GM23248 (cell line): ENCODE data around the gene ENTREP3. TPM values are rescaled to one million over a fixed set of nuclear protein-coding genes. Genes with fewer than 3 reads are reported as not detected.

Source experiments
- DNase-seq: peaks from one replicate; pipeline ENCODE4 v3.0.0-alpha.2; 2015
- H2AFZ ChIP-seq: fragments of 200-600 bp; sonication (generic); 2 replicates; pipeline ENCODE4 v1.6.1; 2016; ENCODE audit warnings: antibody characterized with exemption
- H3F3A ChIP-seq: fragments of 200-600 bp; sonication (generic); 2 replicates; pipeline ENCODE4 v1.6.1; 2016; ENCODE audit warnings: mild to moderate bottlenecking, antibody characterized with exemption, mixed run types; ENCODE audit not compliant: insufficient read depth
- H3K27ac ChIP-seq: fragments of 200-600 bp; sonication (generic); 2 replicates; pipeline ENCODE4 v1.5.1; 2016; ENCODE audit warnings: mild to moderate bottlenecking
- H3K27me3 ChIP-seq: fragments of 200-600 bp; sonication (generic); replicated peaks from 2 replicates; pipeline ENCODE4 v1.6.1; 2016; ENCODE audit warnings: mild to moderate bottlenecking; ENCODE audit not compliant: insufficient read depth
- H3K36me3 ChIP-seq: fragments of 200-600 bp; sonication (generic); 2 replicates; pipeline ENCODE4 v1.6.1; 2016; ENCODE audit warnings: low read depth, mild to moderate bottlenecking
- H3K4me1 ChIP-seq: fragments of 200-600 bp; sonication (generic); 2 replicates; pipeline ENCODE4 v1.6.1; 2016; ENCODE audit warnings: mild to moderate bottlenecking; ENCODE audit not compliant: insufficient read depth
- H3K4me2 ChIP-seq: fragments of 200-600 bp; sonication (generic); one replicate; pipeline ENCODE4 v1.6.1; 2016; ENCODE audit warnings: mild to moderate bottlenecking; ENCODE audit not compliant: unreplicated experiment
- H3K4me3 ChIP-seq: fragments of 200-600 bp; sonication (generic); 2 replicates; pipeline ENCODE4 v1.5.1; 2016; ENCODE audit warnings: mild to moderate bottlenecking
- H3K79me2 ChIP-seq: fragments of 200-600 bp; sonication (generic); 2 replicates; pipeline ENCODE4 v1.6.1; 2016; ENCODE audit warnings: mild to moderate bottlenecking; ENCODE audit not compliant: insufficient read depth
- H3K9ac ChIP-seq: fragments of 200-600 bp; sonication (generic); 2 replicates; pipeline ENCODE4 v1.6.1; 2016; ENCODE audit warnings: mild to moderate bottlenecking
- H3K9me2 ChIP-seq: fragments of 200-600 bp; sonication (generic); 2 replicates; pipeline ENCODE4 v1.6.1; 2016; ENCODE audit warnings: mixed run types, mild to moderate bottlenecking, moderate library complexity; ENCODE audit not compliant: insufficient read depth
- H3K9me3 ChIP-seq: fragments of 200-600 bp; sonication (generic); one replicate; pipeline ENCODE4 v1.6.1; 2017; ENCODE audit warnings: low read depth
- H4K20me1 ChIP-seq: fragments of 200-600 bp; sonication (generic); 2 replicates; pipeline ENCODE4 v1.6.0; 2016; ENCODE audit not compliant: insufficient read depth
- EZH2 ChIP-seq: fragments of 200-600 bp; sonication (generic); IDR thresholded peaks from 2 replicates; pipeline ENCODE4 v1.6.1; 2018; ENCODE audit warnings: antibody characterized with exemption, mild to moderate bottlenecking; ENCODE audit not compliant: insufficient read depth, poor library complexity, severe bottlenecking
- EZH2phosphoT487 ChIP-seq: fragments of 200-600 bp; sonication (generic); IDR thresholded peaks from 2 replicates; pipeline ENCODE4 v1.6.1; 2018; ENCODE audit warnings: antibody characterized with exemption, moderate library complexity, mild to moderate bottlenecking, low read depth; ENCODE audit not compliant: insufficient read depth
- WGBS, 2 experiments: methylation state at CpG; one replicate each; pipeline ENCODE4 v1.1.6; 2015 to 2017; ENCODE audit warnings: low lambda C conversion rate in 2 of 2, low coverage in 1 of 2; ENCODE audit errors: missing lambda C conversion rate in 2 of 2; 5-methylcytosine and 5-hydroxymethylcytosine counted together
- in situ Hi-C: fragments of 300-500 bp; cut with MboI; formaldehyde crosslinking; loops from 2 replicates; pipeline ENCODE4 v1.15.0; 2020
- polyA plus RNA-seq: library from polyadenylated mRNA; unstranded; fragments of >200 nt; fragmentation: Nextera tagmentation; extraction: Ambion mirVana; gene quantifications from 2 replicates; pipeline ENCODE4 v1.2.1, GENCODE V29; 2016
- total RNA-seq: library from RNA; depleted of rRNA; stranded (reverse); fragments of >200 nt; shearing (Covaris generic); gene quantifications from 2 replicates; pipeline ENCODE4 v1.2.3, GENCODE V29; 2014

The ENTREP3 gene
- total and polyA plus RNA-seq, 2 experiments from 2014 or later, result 8.0 TPM

DNA sequence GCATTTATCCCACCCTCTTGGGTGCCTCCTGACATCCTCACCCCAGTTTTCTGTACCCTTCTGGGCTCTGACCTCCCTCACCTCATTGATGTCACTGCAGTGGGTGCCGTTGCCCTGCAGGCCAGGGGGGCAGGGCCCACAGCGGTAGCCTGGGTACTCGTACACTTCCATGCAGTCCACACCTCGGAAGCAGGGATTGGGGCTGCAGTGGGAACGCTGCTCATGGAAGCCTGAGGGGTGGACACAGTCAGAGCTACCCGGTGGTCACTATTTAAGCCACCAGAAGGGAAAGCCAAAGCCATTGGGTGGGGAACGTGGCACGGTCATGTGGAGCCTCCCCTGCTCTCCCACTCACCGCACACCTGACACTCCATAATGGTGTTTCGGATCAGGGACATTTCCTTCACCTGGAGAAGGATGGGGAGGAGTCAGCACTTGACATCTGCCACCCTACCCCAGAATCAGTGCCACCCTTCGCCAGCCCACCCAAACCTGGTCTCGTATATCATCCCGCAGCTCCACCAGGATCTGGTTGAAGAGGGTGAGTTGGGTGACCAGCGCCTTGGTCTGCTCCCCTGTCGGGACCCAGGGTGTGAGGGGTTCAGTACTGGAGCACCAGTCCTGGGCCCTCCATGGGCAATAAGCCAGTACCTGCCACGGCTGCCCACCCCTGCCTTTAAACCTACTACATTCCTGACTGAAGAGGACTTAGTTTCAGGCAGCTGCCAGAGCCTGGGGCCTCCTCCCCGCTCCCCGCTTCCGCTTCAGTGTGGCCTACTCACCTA, 52.4 kb downstream of the ENTREP3 start:
- H3F3A ChIP-seq, result peaks cover 4% of the 10 kb centered on the region
- H3K27me3 ChIP-seq, result no peaks in the 10 kb centered on the region
- H3K9me2 ChIP-seq, result no peaks in the 10 kb centered on the region
- no peak overlapping the region for H3K4me3 ChIP-seq
- in situ Hi-C loops, result no loop called here
- no peaks in the 10 kb centered on the region for H3K9me3 ChIP-seq
- WGBS, 2 experiments, result 89 to 92% methylated on average over 19 of the region's 19 CpGs
- peaks cover 10% of the 10 kb centered on the region for H3K4me1 ChIP-seq
- H3K9ac ChIP-seq, result no peak overlapping the region
- DNase-seq, result no peak
- H3K79me2 ChIP-seq, result no peaks in the 10 kb centered on the region
- no peak overlapping the region for H3K4me2 ChIP-seq
- no peaks in the 10 kb centered on the region for H4K20me1 ChIP-seq
- no peak overlapping the region for H2AFZ ChIP-seq
- no peak overlapping the region for H3K27ac ChIP-seq
- no peaks in the 10 kb centered on the region for H3K36me3 ChIP-seq
- no peak for TF ChIP-seq EZH2
- TF ChIP-seq EZH2phosphoT487, result no peak

DNA sequence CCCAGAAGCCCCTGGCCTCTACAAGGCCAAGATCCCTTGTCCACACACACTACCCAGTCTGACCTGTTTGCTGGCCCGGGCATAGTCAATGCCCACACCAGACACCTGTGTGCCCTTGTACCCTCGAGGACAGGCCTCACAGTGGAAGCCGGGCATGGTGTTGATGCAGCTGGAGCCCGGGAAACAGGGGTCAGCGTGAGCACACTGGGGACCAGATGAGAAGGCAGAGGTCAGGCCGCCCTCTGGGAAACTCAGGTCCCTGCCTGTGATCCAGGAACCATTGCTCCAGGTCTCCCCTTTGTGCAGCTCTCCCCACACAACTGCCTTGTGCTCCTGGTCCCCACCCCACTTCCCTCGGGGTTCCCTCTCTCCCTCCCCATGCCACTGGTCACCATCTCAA, 53.1 kb downstream of the ENTREP3 start:
- H3K4me3 ChIP-seq, result no peak overlapping the region
- DNase-seq, result no peak
- H3K79me2 ChIP-seq, result peaks cover under 1% of the 10 kb centered on the region; the same call in 1 of the 2 replicates
- H3K27ac ChIP-seq, result no peak overlapping the region
- no peaks in the 10 kb centered on the region for H3K9me3 ChIP-seq
- H3K4me2 ChIP-seq, result no peak overlapping the region
- no peaks in the 10 kb centered on the region for H3K36me3 ChIP-seq
- H3K9me2 ChIP-seq, result no peaks in the 10 kb centered on the region
- H3F3A ChIP-seq, result no peaks in the 10 kb centered on the region
- H4K20me1 ChIP-seq, result no peaks in the 10 kb centered on the region
- H3K4me1 ChIP-seq, result peaks cover 3% of the 10 kb centered on the region; the same call in 1 of the 2 replicates
- no peak overlapping the region for H2AFZ ChIP-seq
- H3K9ac ChIP-seq, result no peak overlapping the region
- no peak for TF ChIP-seq EZH2phosphoT487
- no peak for TF ChIP-seq EZH2
- no peaks in the 10 kb centered on the region for H3K27me3 ChIP-seq
- in situ Hi-C loops, result no loop called here
- WGBS, 2 experiments, result 64 to 66% methylated on average over 7 of the region's 7 CpGs

GRCh38 chr1:155200920-155201319, 54.4 kb downstream of the ENTREP3 start:
- Histone ChIP-seq H3K4me1 (peaks cover 5% of the 10 kb centered on the region), H3K36me3 (no peaks in the 10 kb centered on the region), H3K4me2 (no peak overlapping the region), H2AFZ (no peak overlapping the region), H4K20me1 (no peaks in the 10 kb centered on the region), H3F3A (no peaks in the 10 kb centered on the region), H3K9ac (no peak overlapping the region), H3K27ac (no peak overlapping the region), H3K79me2 (peaks cover 13% of the 10 kb centered on the region), H3K4me3 (no peak overlapping the region), H3K27me3 (no peaks in the 10 kb centered on the region), H3K9me3 (no peaks in the 10 kb centered on the region), H3K9me2 (no peaks in the 10 kb centered on the region)
- WGBS, 2 experiments, result 93 to 98% methylated on average over 5 of the region's 5 CpGs
- no peak for TF ChIP-seq EZH2phosphoT487
- no peak for TF ChIP-seq EZH2
- DNase-seq, result no peak
- in situ Hi-C loops, result no loop called here

DNA sequence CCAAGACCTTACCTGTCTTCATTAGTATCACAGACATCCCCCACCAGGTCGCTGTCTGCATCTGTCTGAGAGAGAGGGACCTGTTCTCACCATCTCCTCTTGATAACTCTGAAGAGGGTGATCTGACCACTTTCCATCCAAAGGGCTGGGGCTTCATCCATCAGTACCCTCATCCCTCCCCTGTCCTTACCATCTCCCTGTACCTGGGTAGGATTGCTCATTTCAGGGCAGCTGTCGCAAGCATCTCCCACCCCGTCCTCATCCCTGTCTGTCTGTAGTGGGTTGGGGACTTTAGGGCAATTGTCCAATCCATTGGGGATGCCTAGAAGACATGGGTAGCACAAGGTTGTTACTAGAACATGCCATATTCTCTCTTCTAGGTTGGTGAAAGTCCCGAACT, 55.5 kb downstream of the ENTREP3 start:
- peaks cover 11% of the 10 kb centered on the region for H3K4me1 ChIP-seq
- H3K27me3 ChIP-seq, result no peaks in the 10 kb centered on the region
- TF ChIP-seq EZH2, result no peak
- TF ChIP-seq EZH2phosphoT487, result no peak
- in situ Hi-C loops, result no loop called here
- no peaks in the 10 kb centered on the region for H3K9me3 ChIP-seq
- no peak for DNase-seq
- H2AFZ ChIP-seq, result no peak overlapping the region
- H4K20me1 ChIP-seq, result no peaks in the 10 kb centered on the region
- H3K79me2 ChIP-seq, result peaks cover 20% of the 10 kb centered on the region
- H3K27ac ChIP-seq, result no peak overlapping the region
- no peak overlapping the region for H3K4me3 ChIP-seq
- no peak overlapping the region for H3K9ac ChIP-seq
- no peak overlapping the region for H3K4me2 ChIP-seq
- H3K9me2 ChIP-seq, result no peaks in the 10 kb centered on the region
- H3K36me3 ChIP-seq, result no peaks in the 10 kb centered on the region
- 63 to 68% methylated on average over 4 of the region's 4 CpGs for WGBS, 2 experiments
- no peaks in the 10 kb centered on the region for H3F3A ChIP-seq
